HepG2 (cell line): ENCODE data around the gene COX4I1. TPM values are rescaled to one million over a fixed set of nuclear protein-coding genes. Genes with fewer than 3 reads are reported as not detected.

ENCODE experiments used
- ARNTL ChIP-seq: sonication (generic); formaldehyde crosslinking; IDR thresholded peaks from 2 replicates; pipeline ENCODE4 v1.4.0; 2020; ENCODE audit warnings: mild to moderate bottlenecking, missing genetic modification reagents
- CCDC6 ChIP-seq: sonication (generic); formaldehyde crosslinking; IDR thresholded peaks from 2 replicates; pipeline ENCODE4 v1.8.1; 2022; ENCODE audit warnings: mild to moderate bottlenecking, missing genetic modification reagents, moderate library complexity
- HNF4A ChIP-seq: sonication (generic); formaldehyde crosslinking; IDR thresholded peaks from 2 replicates; pipeline ENCODE4 v1.4.0; 2020; ENCODE audit warnings: missing genetic modification reagents
- KDM6A ChIP-seq: IDR thresholded peaks from 2 replicates; pipeline ENCODE4 v1.6.1; 2016; ENCODE audit warnings: low read depth
- KLF12 ChIP-seq: sonication (generic); formaldehyde crosslinking; IDR thresholded peaks from 2 replicates; pipeline ENCODE4 v1.4.0; 2020; ENCODE audit warnings: missing genetic modification reagents, borderline replicate concordance
- MED8 ChIP-seq: sonication (generic); formaldehyde crosslinking; IDR thresholded peaks from 2 replicates; pipeline ENCODE4 v1.8.1; 2023; ENCODE audit warnings: mild to moderate bottlenecking, missing genetic modification reagents; ENCODE audit not compliant: insufficient replicate concordance
- MIER3 ChIP-seq: IDR thresholded peaks from 2 replicates; pipeline ENCODE4 v1.6.1; 2016; ENCODE audit warnings: missing compliant biosample characterization, borderline replicate concordance
- PPARG ChIP-seq: conservative IDR thresholded peaks from 2 replicates; pipeline ENCODE4 v1.6.1; 2016; ENCODE audit warnings: missing biosample characterization, missing genetic modification reagents
- REL ChIP-seq: sonication (generic); formaldehyde crosslinking; conservative IDR thresholded peaks from 2 replicates; pipeline ENCODE4 v1.8.0; 2022; ENCODE audit warnings: mild to moderate bottlenecking, missing genetic modification reagents, moderate library complexity
- ZBTB42 ChIP-seq: sonication (generic); formaldehyde crosslinking; IDR thresholded peaks from 2 replicates; pipeline ENCODE4 v1.5.0; 2020; ENCODE audit warnings: mild to moderate bottlenecking, missing genetic modification reagents
- ZFP36 ChIP-seq: fragments of 150-350 bp; IDR thresholded peaks from 2 replicates; pipeline ENCODE4 v1.6.1; 2018; ENCODE audit warnings: borderline replicate concordance, low read length, low read depth; ENCODE audit not compliant: partially characterized antibody
- ZNF460 ChIP-seq: sonication (generic); formaldehyde crosslinking; IDR thresholded peaks from 2 replicates; pipeline ENCODE4 v1.5.1; 2020; ENCODE audit warnings: missing genetic modification reagents, mild to moderate bottlenecking, borderline replicate concordance
- polyA plus RNA-seq, 8 experiments: library from polyadenylated mRNA; depleted of rRNA in 3 of 8; stranded (reverse) in 7 of 8; unstranded in 1 of 8; fragments of >200 nt; fragmentation: Illumina TruSeq in 4 of 8; extraction: Trizol in 4 of 8; gene quantifications; 2 replicates each; pipeline versions ENCODE4 v1.2.1 to v1.2.3, GENCODE V29; 2011 to 2016; ENCODE audit warnings: low read depth in 4 of 8, missing spikeins in 1 of 8, mixed read lengths in 1 of 8; ENCODE audit not compliant: insufficient read depth in 1 of 8
- total RNA-seq, 5 experiments: library from RNA; depleted of rRNA; stranded (reverse); fragments of >200 nt; fragmentation: Illumina TruSeq; extraction: Trizol; gene quantifications; 2 replicates each; pipeline ENCODE4 v1.2.3, GENCODE V29; 2016; ENCODE audit warnings: low read depth in 1 of 5
- TF ChIP-seq, protein P1 (sequence below): sonication (generic); formaldehyde crosslinking; IDR thresholded peaks from 2 replicates; pipeline ENCODE4 v1.5.0; 2020; ENCODE audit warnings: mild to moderate bottlenecking, missing genetic modification reagents
- TF ChIP-seq, protein P2 (sequence below), 2 experiments: sonication (generic) in 1 of 2; formaldehyde crosslinking in 1 of 2; IDR thresholded peaks; 2 replicates each; pipeline versions ENCODE4 v1.4.0 to v1.6.1; 2018 to 2020; ENCODE audit warnings: missing genetic modification reagents in 2 of 2, borderline replicate concordance in 1 of 2, low read depth in 1 of 2, mild to moderate bottlenecking in 1 of 2, missing biosample characterization in 1 of 2
- TF ChIP-seq, protein P3 (sequence below): sonication (generic); formaldehyde crosslinking; IDR thresholded peaks from 2 replicates; pipeline ENCODE4 v1.5.0; 2020; ENCODE audit warnings: missing genetic modification reagents
- TF ChIP-seq, protein P4 (sequence below): sonication (generic); formaldehyde crosslinking; IDR thresholded peaks from 2 replicates; pipeline ENCODE4 v1.4.0; 2020; ENCODE audit warnings: missing genetic modification reagents

COX4I1 gene
- total and polyA plus RNA-seq, 2 of the 13 experiments (the other 11 are each of a cell fraction or from before 2014, with no cell fraction given): 658 to 902 TPM

DNA sequence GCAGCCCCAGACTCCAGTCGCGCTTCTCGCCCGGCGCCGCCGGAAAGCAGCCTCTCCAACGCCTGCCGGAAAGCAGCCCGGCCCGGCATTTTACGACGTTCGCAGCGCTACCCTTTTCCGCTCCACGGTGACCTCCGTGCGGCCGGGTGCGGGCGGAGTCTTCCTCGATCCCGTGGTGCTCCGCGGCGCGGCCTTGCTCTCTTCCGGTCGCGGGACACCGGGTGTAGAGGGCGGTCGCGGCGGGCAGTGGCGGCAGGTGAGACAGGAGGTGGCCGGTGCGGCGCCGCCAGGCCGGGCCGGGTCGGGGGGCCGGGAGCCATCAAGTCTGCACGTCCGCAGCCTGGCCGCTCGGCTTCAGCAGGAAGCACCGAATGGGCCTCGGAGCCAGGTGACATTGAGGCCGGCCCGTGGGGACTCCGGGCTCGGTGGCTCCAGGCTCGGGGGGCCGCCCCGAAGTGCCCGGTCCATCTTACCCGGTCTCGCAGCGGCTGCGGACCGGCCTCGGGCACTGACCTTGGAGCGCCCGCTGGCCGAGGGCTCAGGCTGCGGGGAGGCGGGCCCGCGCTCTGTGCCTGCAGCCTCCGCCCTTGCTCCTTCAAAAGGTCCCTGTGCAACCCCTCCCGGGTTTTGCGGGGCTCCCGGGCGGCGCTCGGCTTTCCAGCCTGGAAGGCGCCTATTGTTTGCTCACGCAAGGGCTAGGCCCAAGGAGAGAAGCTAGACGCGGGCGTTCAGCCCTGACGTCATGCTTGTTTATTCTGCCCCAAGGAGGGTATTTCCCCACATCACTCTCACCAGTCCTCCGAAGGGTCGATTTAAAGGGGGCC lies at the start of gene COX4I1, which contains the start of gene EMC8 (continued):
- TF ChIP-seq, protein P1, sequence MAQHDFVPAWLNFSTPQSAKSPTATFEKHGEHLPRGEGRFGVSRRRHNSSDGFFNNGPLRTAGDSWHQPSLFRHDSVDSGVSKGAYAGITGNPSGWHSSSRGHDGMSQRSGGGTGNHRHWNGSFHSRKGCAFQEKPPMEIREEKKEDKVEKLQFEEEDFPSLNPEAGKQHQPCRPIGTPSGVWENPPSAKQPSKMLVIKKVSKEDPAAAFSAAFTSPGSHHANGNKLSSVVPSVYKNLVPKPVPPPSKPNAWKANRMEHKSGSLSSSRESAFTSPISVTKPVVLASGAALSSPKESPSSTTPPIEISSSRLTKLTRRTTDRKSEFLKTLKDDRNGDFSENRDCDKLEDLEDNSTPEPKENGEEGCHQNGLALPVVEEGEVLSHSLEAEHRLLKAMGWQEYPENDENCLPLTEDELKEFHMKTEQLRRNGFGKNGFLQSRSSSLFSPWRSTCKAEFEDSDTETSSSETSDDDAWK (CRISPR knock-in tag): no peak
- TF ChIP-seq ZFP36: no peak
- TF ChIP-seq KDM6A (CRISPR knock-in tag): no peak
- TF ChIP-seq, protein P2, sequence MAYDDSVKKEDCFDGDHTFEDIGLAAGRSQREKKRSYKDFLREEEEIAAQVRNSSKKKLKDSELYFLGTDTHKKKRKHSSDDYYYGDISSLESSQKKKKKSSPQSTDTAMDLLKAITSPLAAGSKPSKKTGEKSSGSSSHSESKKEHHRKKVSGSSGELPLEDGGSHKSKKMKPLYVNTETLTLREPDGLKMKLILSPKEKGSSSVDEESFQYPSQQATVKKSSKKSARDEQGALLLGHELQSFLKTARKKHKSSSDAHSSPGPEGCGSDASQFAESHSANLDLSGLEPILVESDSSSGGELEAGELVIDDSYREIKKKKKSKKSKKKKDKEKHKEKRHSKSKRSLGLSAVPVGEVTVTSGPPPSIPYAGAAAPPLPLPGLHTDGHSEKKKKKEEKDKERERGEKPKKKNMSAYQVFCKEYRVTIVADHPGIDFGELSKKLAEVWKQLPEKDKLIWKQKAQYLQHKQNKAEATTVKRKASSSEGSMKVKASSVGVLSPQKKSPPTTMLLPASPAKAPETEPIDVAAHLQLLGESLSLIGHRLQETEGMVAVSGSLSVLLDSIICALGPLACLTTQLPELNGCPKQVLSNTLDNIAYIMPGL (CRISPR knock-in tag; IDR thresholded peaks at IDR 0.05; ENCODE audit: borderline replicate concordance in 1 of 2, low read depth in 1 of 2): peak; percentile 76 to 93; a peak in 3 of 4 replicates
- peak; percentile 77 for TF ChIP-seq MED8 (CRISPR knock-in tag)
- TF ChIP-seq, protein P3, sequence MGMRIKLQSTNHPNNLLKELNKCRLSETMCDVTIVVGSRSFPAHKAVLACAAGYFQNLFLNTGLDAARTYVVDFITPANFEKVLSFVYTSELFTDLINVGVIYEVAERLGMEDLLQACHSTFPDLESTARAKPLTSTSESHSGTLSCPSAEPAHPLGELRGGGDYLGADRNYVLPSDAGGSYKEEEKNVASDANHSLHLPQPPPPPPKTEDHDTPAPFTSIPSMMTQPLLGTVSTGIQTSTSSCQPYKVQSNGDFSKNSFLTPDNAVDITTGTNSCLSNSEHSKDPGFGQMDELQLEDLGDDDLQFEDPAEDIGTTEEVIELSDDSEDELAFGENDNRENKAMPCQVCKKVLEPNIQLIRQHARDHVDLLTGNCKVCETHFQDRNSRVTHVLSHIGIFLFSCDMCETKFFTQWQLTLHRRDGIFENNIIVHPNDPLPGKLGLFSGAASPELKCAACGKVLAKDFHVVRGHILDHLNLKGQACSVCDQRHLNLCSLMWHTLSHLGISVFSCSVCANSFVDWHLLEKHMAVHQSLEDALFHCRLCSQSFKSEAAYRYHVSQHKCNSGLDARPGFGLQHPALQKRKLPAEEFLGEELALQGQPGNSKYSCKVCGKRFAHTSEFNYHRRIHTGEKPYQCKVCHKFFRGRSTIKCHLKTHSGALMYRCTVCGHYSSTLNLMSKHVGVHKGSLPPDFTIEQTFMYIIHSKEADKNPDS (CRISPR knock-in tag): peak; percentile 45; the same call in 1 of the 2 replicates
- 0 out of 2 replicates have a peak, but pooled peaks have one; percentile 40 for TF ChIP-seq KLF12
- peak; percentile 94 for TF ChIP-seq MIER3 (CRISPR knock-in tag)
- TF ChIP-seq, protein P4, sequence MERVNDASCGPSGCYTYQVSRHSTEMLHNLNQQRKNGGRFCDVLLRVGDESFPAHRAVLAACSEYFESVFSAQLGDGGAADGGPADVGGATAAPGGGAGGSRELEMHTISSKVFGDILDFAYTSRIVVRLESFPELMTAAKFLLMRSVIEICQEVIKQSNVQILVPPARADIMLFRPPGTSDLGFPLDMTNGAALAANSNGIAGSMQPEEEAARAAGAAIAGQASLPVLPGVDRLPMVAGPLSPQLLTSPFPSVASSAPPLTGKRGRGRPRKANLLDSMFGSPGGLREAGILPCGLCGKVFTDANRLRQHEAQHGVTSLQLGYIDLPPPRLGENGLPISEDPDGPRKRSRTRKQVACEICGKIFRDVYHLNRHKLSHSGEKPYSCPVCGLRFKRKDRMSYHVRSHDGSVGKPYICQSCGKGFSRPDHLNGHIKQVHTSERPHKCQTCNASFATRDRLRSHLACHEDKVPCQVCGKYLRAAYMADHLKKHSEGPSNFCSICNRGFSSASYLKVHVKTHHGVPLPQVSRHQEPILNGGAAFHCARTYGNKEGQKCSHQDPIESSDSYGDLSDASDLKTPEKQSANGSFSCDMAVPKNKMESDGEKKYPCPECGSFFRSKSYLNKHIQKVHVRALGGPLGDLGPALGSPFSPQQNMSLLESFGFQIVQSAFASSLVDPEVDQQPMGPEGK (CRISPR knock-in tag): peak; percentile 15
- peak; percentile 40; the same call in 1 of the 2 replicates for TF ChIP-seq CCDC6 (CRISPR knock-in tag)
- TF ChIP-seq ZNF460 (CRISPR knock-in tag): peak; percentile 18; the same call in 1 of the 2 replicates
- TF ChIP-seq ZBTB42 (CRISPR knock-in tag): peak; percentile 91; the same call in 1 of the 2 replicates
- peak; percentile 36 for TF ChIP-seq REL
- peak; percentile 26; the same call in 1 of the 2 replicates for TF ChIP-seq HNF4A
- TF ChIP-seq PPARG: no peak; the same call in 1 of the 2 replicates
- peak; percentile 51; the same call in 1 of the 2 replicates for TF ChIP-seq ARNTL (CRISPR knock-in tag)
